ENCODE results near the gene DOK5.

- no peak for TF ChIP-seq CTCF (IDR thresholded peaks at IDR 0.05)
- no peak for TF ChIP-seq EP300 (IDR thresholded peaks at IDR 0.05; ENCODE audit: low read depth)
- no peak for TF ChIP-seq POLR2A (IDR thresholded peaks at IDR 0.05)
- TF ChIP-seq POLR2AphosphoS5 (IDR thresholded peaks at IDR 0.05), result no peak
These were observed 24.2 kb upstream of the DOK5 start for GRCh38 chr20:54451171-54451570.
